H9 (cell line): ENCODE results near the gene MRPS11. TPM values are rescaled to one million over a fixed set of nuclear protein-coding genes. Genes with fewer than 3 reads are reported as not detected.
"Not testable (repeated sequence)": the region's sequence is repeated elsewhere in the genome, so short reads cannot be mapped to it uniquely, and the experiment has no call there.

Source experiments
- DNase-seq: peaks from one replicate; pipeline ENCODE4 v3.0.0-alpha.2; 2017
- H2AFZ ChIP-seq: one replicate; pipeline ENCODE4 v1.6.1; 2013; ENCODE audit warnings: mild to moderate bottlenecking, low read length, control low read depth, moderate library complexity
- H2AK5ac ChIP-seq: 2 replicates; pipeline ENCODE4 v1.6.1; 2013; ENCODE audit warnings: low read length, control low read depth, mixed read lengths; ENCODE audit not compliant: insufficient read length
- H2BK120ac ChIP-seq: one replicate; pipeline ENCODE4 v1.6.1; 2013; ENCODE audit warnings: low read depth, mild to moderate bottlenecking, low read length, control low read depth, inconsistent platforms; ENCODE audit not compliant: poor library complexity, severe bottlenecking
- H2BK12ac ChIP-seq: 2 replicates; pipeline ENCODE4 v1.6.1; 2013; ENCODE audit warnings: low read length, control low read depth, mixed read lengths, low read depth; ENCODE audit not compliant: insufficient read length
- H2BK15ac ChIP-seq: 2 replicates; pipeline ENCODE4 v1.6.1; 2013; ENCODE audit warnings: low read depth, low read length, control low read depth
- H2BK20ac ChIP-seq: one replicate; pipeline ENCODE4 v1.6.1; 2013; ENCODE audit warnings: low read depth, mild to moderate bottlenecking, low read length, control low read depth, inconsistent platforms; ENCODE audit not compliant: poor library complexity, severe bottlenecking
- H2BK5ac ChIP-seq: 2 replicates; pipeline ENCODE4 v1.6.1; 2013; ENCODE audit warnings: low read length, control low read depth, mixed read lengths; ENCODE audit not compliant: insufficient read length
- H3K14ac ChIP-seq: 2 replicates; pipeline ENCODE4 v1.6.1; 2013; ENCODE audit warnings: low read length, control low read depth; ENCODE audit not compliant: insufficient read depth
- H3K18ac ChIP-seq: 2 replicates; pipeline ENCODE4 v1.6.1; 2013; ENCODE audit warnings: low read depth, mild to moderate bottlenecking, mixed read lengths, low read length, control low read depth; ENCODE audit not compliant: insufficient read length
- H3K23ac ChIP-seq: 2 replicates; pipeline ENCODE4 v1.6.1; 2013; ENCODE audit warnings: low read length, control low read depth, mixed read lengths, low read depth; ENCODE audit not compliant: insufficient read length
- H3K23me2 ChIP-seq: 2 replicates; pipeline ENCODE4 v1.6.1; 2013; ENCODE audit warnings: low read depth, mild to moderate bottlenecking, mixed read lengths, low read length, control low read depth; ENCODE audit not compliant: insufficient read length, poor library complexity, severe bottlenecking
- H3K27ac ChIP-seq: 2 replicates; pipeline ENCODE4 v1.5.1; 2013; ENCODE audit warnings: low read length, control low read depth, mixed read lengths, low read depth; ENCODE audit not compliant: insufficient read length
- H3K27me3 ChIP-seq: 2 replicates; pipeline ENCODE4 v1.6.1; 2013; ENCODE audit warnings: low read length, control low read depth, inconsistent platforms; ENCODE audit not compliant: insufficient read depth
- H3K4ac ChIP-seq: 2 replicates; pipeline ENCODE4 v1.6.1; 2013; ENCODE audit warnings: low read depth, mild to moderate bottlenecking, control low read depth, inconsistent platforms, low read length, moderate library complexity
- H3K4me1 ChIP-seq: 2 replicates; pipeline ENCODE4 v1.6.1; 2013; ENCODE audit warnings: low read length, control low read depth, inconsistent platforms; ENCODE audit not compliant: insufficient read depth
- H3K4me2 ChIP-seq: 2 replicates; pipeline ENCODE4 v1.6.1; 2013; ENCODE audit warnings: low read length, control low read depth, mixed read lengths; ENCODE audit not compliant: insufficient read length, insufficient read depth
- H3K56ac ChIP-seq: 2 replicates; pipeline ENCODE4 v1.6.1; 2013; ENCODE audit warnings: low read depth, mild to moderate bottlenecking, mixed read lengths, low read length, control low read depth; ENCODE audit not compliant: insufficient read length
- H3K79me1 ChIP-seq: 2 replicates; pipeline ENCODE4 v1.6.1; 2013; ENCODE audit warnings: low read depth, mild to moderate bottlenecking, moderate library complexity, low read length, control low read depth, inconsistent platforms; ENCODE audit not compliant: insufficient read depth, poor library complexity, severe bottlenecking
- H3K79me2 ChIP-seq: 2 replicates; pipeline ENCODE4 v1.6.1; 2013; ENCODE audit warnings: low read length, control low read depth, inconsistent platforms; ENCODE audit not compliant: insufficient read depth
- H3K9ac ChIP-seq: 2 replicates; pipeline ENCODE4 v1.6.1; 2013; ENCODE audit warnings: low read length, control low read depth, mixed read lengths; ENCODE audit not compliant: insufficient read length; ENCODE audit errors: extremely low read depth
- H3K9me3 ChIP-seq: one replicate; pipeline ENCODE4 v1.6.1; 2013; ENCODE audit warnings: low read depth, low read length, inconsistent platforms; ENCODE audit not compliant: control insufficient read depth
- H3T11ph ChIP-seq: one replicate; pipeline ENCODE4 v1.6.1; 2013; ENCODE audit warnings: mild to moderate bottlenecking, low read length, control low read depth, inconsistent platforms
- H4K20me1 ChIP-seq: one replicate; pipeline ENCODE4 v1.6.1; 2013; ENCODE audit not compliant: control insufficient read depth, insufficient read length, insufficient read depth
- H4K5ac ChIP-seq: 2 replicates; pipeline ENCODE4 v1.6.1; 2013; ENCODE audit warnings: low read depth, mild to moderate bottlenecking, mixed read lengths, low read length, control low read depth; ENCODE audit not compliant: insufficient read length
- H4K8ac ChIP-seq: replicated peaks from 2 replicates; pipeline ENCODE4 v1.6.1; 2013; ENCODE audit warnings: low read length, control low read depth, mixed read lengths, low read depth; ENCODE audit not compliant: insufficient read length
- H4K91ac ChIP-seq: 2 replicates; pipeline ENCODE4 v1.6.1; 2013; ENCODE audit warnings: low read depth, mild to moderate bottlenecking, moderate library complexity, mixed read lengths, low read length, control low read depth; ENCODE audit not compliant: insufficient read length
- H3K27ac Mint-ChIP-seq, 3 experiments: 2 replicates in 2 of 3; 3 replicates in 1 of 3; pipeline ENCODE4 v1.8.0; 2020 to 2021; ENCODE audit warnings: mixed read lengths in 3 of 3, mild to moderate bottlenecking in 1 of 3, moderate library complexity in 1 of 3
- H3K27me3 Mint-ChIP-seq: 2 replicates; pipeline ENCODE4 v1.8.0; 2021; ENCODE audit warnings: low read depth, mild to moderate bottlenecking, moderate library complexity, mixed read lengths
- H3K36me3 Mint-ChIP-seq, 3 experiments: 2 replicates in 2 of 3; 3 replicates in 1 of 3; pipeline ENCODE4 v1.8.0; 2020 to 2021; ENCODE audit warnings: low read depth in 3 of 3, mixed read lengths in 3 of 3; ENCODE audit not compliant: insufficient read depth in 1 of 3
- H3K4me1 Mint-ChIP-seq, 2 experiments: 2 replicates each; pipeline ENCODE4 v1.8.0; 2020; ENCODE audit warnings: mixed read lengths in 2 of 2
- H3K4me3 Mint-ChIP-seq, 2 experiments: 2 replicates in 1 of 2; 3 replicates in 1 of 2; pipeline ENCODE4 v1.8.0; 2020 to 2021; ENCODE audit warnings: mild to moderate bottlenecking in 2 of 2, mixed read lengths in 2 of 2, moderate library complexity in 1 of 2
- H3K9me3 Mint-ChIP-seq, 2 experiments: 2 replicates in 1 of 2; 3 replicates in 1 of 2; pipeline ENCODE4 v1.8.0; 2020; ENCODE audit warnings: mild to moderate bottlenecking in 2 of 2, mixed read lengths in 2 of 2, moderate library complexity in 1 of 2
- WGBS: extraction: QIAGEN DNeasy Blood & Tissue Kit; methylation state at CpG from one replicate; pipeline ENCODE4 v1.1.7; 2013; ENCODE audit warnings: missing lambda C conversion rate, low lambda C conversion rate, mixed read lengths; ENCODE audit not compliant: insufficient read length; ENCODE audit errors: extremely low coverage; 5-methylcytosine and 5-hydroxymethylcytosine counted together
- total RNA-seq: library from RNA; stranded (reverse); gene quantifications from 2 replicates; pipeline ENCODE4 v1.2.1, GENCODE V29; 2021
- TF ChIP-seq, protein P1 (sequence below): fragments of 200-600 bp; sonication (generic); conservative IDR thresholded peaks from 3 replicates; pipeline ENCODE4 v1.8.0; 2021; ENCODE audit warnings: antibody characterized with exemption, mild to moderate bottlenecking

MRPS11 gene
- total RNA-seq, 1 experiment from 2014 or later: 54.5 TPM

DNA sequence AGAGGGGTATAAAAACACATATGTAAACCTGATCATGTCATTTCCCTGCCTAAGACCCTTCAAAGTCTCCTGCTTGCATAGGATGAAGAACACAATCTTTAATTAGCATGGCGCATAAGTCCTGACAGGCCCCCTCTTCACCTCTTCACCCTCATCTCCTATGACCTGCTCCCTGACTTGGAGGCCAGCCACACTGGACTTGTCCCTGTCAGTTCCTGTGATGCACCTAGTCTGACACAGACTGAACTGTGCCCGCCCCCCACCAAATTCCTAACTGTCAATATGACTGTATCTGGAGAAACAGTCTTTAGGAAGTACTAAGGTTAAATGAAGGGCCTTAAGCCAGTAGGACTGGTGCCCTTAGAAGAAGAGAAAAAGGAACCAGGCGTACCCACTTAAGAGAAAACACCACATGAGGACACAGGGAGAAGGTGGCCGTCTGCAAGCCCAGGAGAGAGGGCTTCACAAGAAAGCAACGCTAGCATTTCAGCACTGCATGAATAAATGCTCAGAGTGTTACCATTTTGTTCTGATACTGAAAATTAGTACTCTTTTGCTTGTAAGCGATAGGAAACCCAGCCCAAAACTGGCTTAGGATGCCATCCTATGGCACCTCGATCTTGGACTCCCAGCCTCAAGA, 34.3 kb upstream of the MRPS11 start:
- H3K56ac ChIP-seq: no peak overlapping the region
- Mint-ChIP-seq H3K27ac (no peak overlapping the region), H3K9me3 (no peaks in the 10 kb centered on the region; a peak in 1 of 5 replicates), H3K4me1 (peaks cover 14 to 27% of the 10 kb centered on the region in 2 experiments), H3K36me3 (no peaks in the 10 kb centered on the region), H3K27me3 (peaks cover 12% of the 10 kb centered on the region), H3K4me3 (no peak overlapping the region)
- no peak overlapping the region for H3K23ac ChIP-seq
- H4K20me1 ChIP-seq: no peaks in the 10 kb centered on the region
- no peak overlapping the region for H2AK5ac ChIP-seq
- H3K4me2 ChIP-seq: no peak overlapping the region
- H2BK20ac ChIP-seq: no peak overlapping the region
- H2BK120ac ChIP-seq: no peak overlapping the region
- TF ChIP-seq, protein P1, sequence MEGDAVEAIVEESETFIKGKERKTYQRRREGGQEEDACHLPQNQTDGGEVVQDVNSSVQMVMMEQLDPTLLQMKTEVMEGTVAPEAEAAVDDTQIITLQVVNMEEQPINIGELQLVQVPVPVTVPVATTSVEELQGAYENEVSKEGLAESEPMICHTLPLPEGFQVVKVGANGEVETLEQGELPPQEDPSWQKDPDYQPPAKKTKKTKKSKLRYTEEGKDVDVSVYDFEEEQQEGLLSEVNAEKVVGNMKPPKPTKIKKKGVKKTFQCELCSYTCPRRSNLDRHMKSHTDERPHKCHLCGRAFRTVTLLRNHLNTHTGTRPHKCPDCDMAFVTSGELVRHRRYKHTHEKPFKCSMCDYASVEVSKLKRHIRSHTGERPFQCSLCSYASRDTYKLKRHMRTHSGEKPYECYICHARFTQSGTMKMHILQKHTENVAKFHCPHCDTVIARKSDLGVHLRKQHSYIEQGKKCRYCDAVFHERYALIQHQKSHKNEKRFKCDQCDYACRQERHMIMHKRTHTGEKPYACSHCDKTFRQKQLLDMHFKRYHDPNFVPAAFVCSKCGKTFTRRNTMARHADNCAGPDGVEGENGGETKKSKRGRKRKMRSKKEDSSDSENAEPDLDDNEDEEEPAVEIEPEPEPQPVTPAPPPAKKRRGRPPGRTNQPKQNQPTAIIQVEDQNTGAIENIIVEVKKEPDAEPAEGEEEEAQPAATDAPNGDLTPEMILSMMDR: no peak
- no peaks in the 10 kb centered on the region for H3K27me3 ChIP-seq
- no peak overlapping the region for H3K9ac ChIP-seq
- H2BK5ac ChIP-seq: no peak overlapping the region
- no peak for DNase-seq
- no peak overlapping the region for H4K5ac ChIP-seq
- no peak overlapping the region for H3K18ac ChIP-seq
- no peak overlapping the region for H4K8ac ChIP-seq
- no peak overlapping the region for H3K27ac ChIP-seq
- no peaks in the 10 kb centered on the region for H3K79me2 ChIP-seq
- H2BK15ac ChIP-seq: no peak overlapping the region
- no peak overlapping the region for H2BK12ac ChIP-seq
- no CpG with 5 or more reads among the region's 7 CpGs for WGBS
- H4K91ac ChIP-seq: no peak overlapping the region
- H3K4me1 ChIP-seq: peaks cover 2% of the 10 kb centered on the region; the same call in 1 of the 2 replicates
- H2AFZ ChIP-seq: no peak overlapping the region
- H3K23me2 ChIP-seq: no peaks in the 10 kb centered on the region
- H3K79me1 ChIP-seq: no peaks in the 10 kb centered on the region
- no peak overlapping the region for H3K14ac ChIP-seq
- H3K9me3 ChIP-seq: no peaks in the 10 kb centered on the region
- H3K4ac ChIP-seq: no peak overlapping the region
- no peak overlapping the region for H3T11ph ChIP-seq

DNA sequence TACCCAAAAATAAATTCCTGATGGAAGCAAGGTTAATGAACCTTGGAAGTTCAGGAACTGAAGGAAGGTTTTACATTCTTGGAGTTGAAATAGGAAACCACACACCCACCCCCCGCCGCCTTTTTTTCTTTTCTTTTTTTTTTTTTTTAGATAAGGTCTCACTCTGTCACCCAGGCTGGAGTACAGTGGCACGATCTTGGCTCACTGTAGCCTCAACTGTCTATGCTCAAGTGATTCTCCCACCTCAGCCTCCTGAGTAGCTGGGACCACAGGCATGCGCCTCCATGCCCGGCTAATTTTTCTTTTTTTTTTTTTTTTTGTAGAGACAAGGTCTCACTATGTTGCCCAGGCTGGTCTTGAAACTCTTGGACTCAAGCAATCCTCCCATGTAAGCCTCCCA, 33.4 kb upstream of the MRPS11 start:
- H3K36me3 Mint-ChIP-seq, H2BK120ac ChIP-seq, H3K27ac ChIP-seq, H2BK20ac ChIP-seq, H3K4me3 Mint-ChIP-seq, H3K9me3 Mint-ChIP-seq, H2BK5ac ChIP-seq, H3K27me3 ChIP-seq, H3K79me2 ChIP-seq, H3T11ph ChIP-seq, DNase-seq, H3K4me1 ChIP-seq, H3K9me3 ChIP-seq, H4K8ac ChIP-seq, H3K14ac ChIP-seq, H3K23ac ChIP-seq, H4K91ac ChIP-seq, H3K56ac ChIP-seq, H3K18ac ChIP-seq, H4K20me1 ChIP-seq, H3K4ac ChIP-seq, H2AFZ ChIP-seq, H3K9ac ChIP-seq, H2BK12ac ChIP-seq, H3K4me2 ChIP-seq, H4K5ac ChIP-seq, H3K79me1 ChIP-seq, H2AK5ac ChIP-seq, H3K23me2 ChIP-seq, H3K27ac Mint-ChIP-seq, H2BK15ac ChIP-seq: not testable (repeated sequence)
- Mint-ChIP-seq H3K27me3 (peaks cover 15% of the 10 kb centered on the region), H3K4me1 (peaks cover 14 to 27% of the 10 kb centered on the region in 2 experiments)
- WGBS: no CpG with 5 or more reads among the region's 5 CpGs
